SU-DHL-6 (cell line): ENCODE results near the gene KRT9.

Source experiments
- H2AFZ ChIP-seq: fragments of 200-600 bp; sonication (generic); 2 replicates; pipeline ENCODE4 v1.6.1; 2014; ENCODE audit warnings: low read depth, mild to moderate bottlenecking, moderate library complexity, mixed read lengths, antibody characterized with exemption, low read length; ENCODE audit not compliant: severe bottlenecking
- H3F3A ChIP-seq: fragments of 200-600 bp; shearing (Covaris generic); 2 replicates; pipeline ENCODE4 v1.6.0; 2016; ENCODE audit warnings: antibody characterized with exemption, mild to moderate bottlenecking; ENCODE audit not compliant: insufficient read depth
- H3K27ac ChIP-seq: fragments of 200-600 bp; sonication (generic); 2 replicates; pipeline ENCODE4 v1.5.1; 2016; ENCODE audit warnings: low read depth, mild to moderate bottlenecking, low read length, moderate library complexity, mixed read lengths
- H3K27me3 ChIP-seq: fragments of 200-600 bp; sonication (generic), shearing (Covaris generic); 2 replicates; pipeline ENCODE4 v1.6.0; 2014; ENCODE audit warnings: mild to moderate bottlenecking, low read length
- H3K36me3 ChIP-seq: fragments of 200-600 bp; sonication (generic); 2 replicates; pipeline ENCODE4 v1.6.1; 2014; ENCODE audit warnings: mild to moderate bottlenecking, low read length, mixed read lengths
- H3K4me2 ChIP-seq: fragments of 300-600, 200-600 bp; shearing (Covaris generic), sonication (generic); 2 replicates; pipeline ENCODE4 v1.6.0; 2014; ENCODE audit warnings: low read length, low read depth, mild to moderate bottlenecking; ENCODE audit not compliant: poor library complexity, severe bottlenecking
- H3K4me3 ChIP-seq: fragments of 200-600 bp; sonication (generic); 2 replicates; pipeline ENCODE4 v1.5.1; 2014; ENCODE audit warnings: antibody characterized with exemption, low read length, mild to moderate bottlenecking, mixed read lengths; ENCODE audit not compliant: insufficient read depth, poor library complexity, severe bottlenecking
- H3K79me2 ChIP-seq: fragments of 200-600 bp; sonication (generic); 2 replicates; pipeline ENCODE4 v1.6.1; 2014; ENCODE audit warnings: mild to moderate bottlenecking, low read length, moderate library complexity; ENCODE audit not compliant: insufficient read depth
- H3K9ac ChIP-seq: fragments of 200-600 bp; sonication (generic); 2 replicates; pipeline ENCODE4 v1.7.0; 2014; ENCODE audit warnings: mild to moderate bottlenecking, low read length
- H3K9me2 ChIP-seq: fragments of 200-600 bp; sonication (generic); replicated peaks from 2 replicates; pipeline ENCODE4 v1.6.1; 2014; ENCODE audit warnings: low read length; ENCODE audit not compliant: insufficient read depth
- H3K9me3 ChIP-seq: fragments of 200-600 bp; sonication (generic); 2 replicates; pipeline ENCODE4 v1.6.1; 2014; ENCODE audit warnings: low read length, mixed read lengths; ENCODE audit not compliant: insufficient read depth
- H4K20me1 ChIP-seq: fragments of 200-600 bp; sonication (generic); 2 replicates; pipeline ENCODE4 v1.6.1; 2014; ENCODE audit warnings: low read depth, mild to moderate bottlenecking, antibody characterized with exemption, low read length, moderate library complexity, mixed read lengths
- CTCF ChIP-seq: fragments of 200-600 bp; sonication (generic); IDR thresholded peaks from one replicate; pipeline ENCODE4 v1.5.1; 2017; ENCODE audit warnings: antibody characterized with exemption, mild to moderate bottlenecking, low read length, moderate library complexity; ENCODE audit not compliant: insufficient read depth, poor library complexity, severe bottlenecking
- EZH2phosphoT487 ChIP-seq: fragments of 200-600 bp; sonication (generic), shearing (Covaris generic); conservative IDR thresholded peaks from 2 replicates; pipeline ENCODE4 v1.6.1; 2018; ENCODE audit warnings: mild to moderate bottlenecking, antibody characterized with exemption, low read length, moderate library complexity, mixed read lengths

KRT9 gene

GRCh38 chr17:41567317-41567716 is 4.5 kb downstream of the KRT9 start:
- Histone ChIP-seq H2AFZ (no peak overlapping the region), H3K79me2 (no peaks in the 10 kb centered on the region), H3K9me2 (no peaks in the 10 kb centered on the region), H3K9ac (no peak overlapping the region), H3K27ac (no peak overlapping the region), H3K27me3 (no peaks in the 10 kb centered on the region), H3F3A (no peaks in the 10 kb centered on the region), H3K4me3 (no peak overlapping the region), H3K9me3 (no peaks in the 10 kb centered on the region; the same call in 1 of the 2 replicates), H4K20me1 (no peaks in the 10 kb centered on the region), H3K36me3 (no peaks in the 10 kb centered on the region), H3K4me2 (no peak overlapping the region)
- TF ChIP-seq CTCF (no peak), EZH2phosphoT487 (no peak)

GRCh38 chr17:41565338-41565737 is 6.5 kb downstream of the KRT9 start:
- Histone ChIP-seq H3K9me3 (no peaks in the 10 kb centered on the region; the same call in 1 of the 2 replicates), H2AFZ (no peak overlapping the region), H3K9ac (no peak overlapping the region), H4K20me1 (no peaks in the 10 kb centered on the region), H3K27ac (no peak overlapping the region), H3K27me3 (no peaks in the 10 kb centered on the region), H3K36me3 (no peaks in the 10 kb centered on the region), H3K4me3 (no peak overlapping the region), H3K4me2 (no peak overlapping the region), H3K79me2 (no peaks in the 10 kb centered on the region), H3F3A (no peaks in the 10 kb centered on the region), H3K9me2 (no peaks in the 10 kb centered on the region)
- TF ChIP-seq CTCF: no peak
- no peak for TF ChIP-seq EZH2phosphoT487

- TF ChIP-seq CTCF (no peak), EZH2phosphoT487 (no peak)
- Histone ChIP-seq H3F3A (no peaks in the 10 kb centered on the region), H2AFZ (no peak overlapping the region), H3K36me3 (no peaks in the 10 kb centered on the region), H3K27ac (no peak overlapping the region), H3K79me2 (no peaks in the 10 kb centered on the region), H3K9ac (no peak overlapping the region), H3K4me3 (no peak overlapping the region), H3K9me3 (no peaks in the 10 kb centered on the region; the same call in 1 of the 2 replicates), H3K27me3 (no peaks in the 10 kb centered on the region), H3K9me2 (no peaks in the 10 kb centered on the region), H3K4me2 (no peak overlapping the region), H4K20me1 (no peaks in the 10 kb centered on the region)
Measured at GRCh38 chr17:41563607-41564170, 8.2 kb downstream of the KRT9 start.
